ENCODE data around the gene ZBTB42. TPM values are rescaled to one million over a fixed set of nuclear protein-coding genes. Genes with fewer than 3 reads are reported as not detected.
"Not testable (repeated sequence)": the region's sequence is repeated elsewhere in the genome, so short reads cannot be mapped to it uniquely, and the experiment has no call there.

Gene ZBTB42
- total RNA-seq, 2 donors from 2014 or later = 6.6 to 7.0 TPM

DNA sequence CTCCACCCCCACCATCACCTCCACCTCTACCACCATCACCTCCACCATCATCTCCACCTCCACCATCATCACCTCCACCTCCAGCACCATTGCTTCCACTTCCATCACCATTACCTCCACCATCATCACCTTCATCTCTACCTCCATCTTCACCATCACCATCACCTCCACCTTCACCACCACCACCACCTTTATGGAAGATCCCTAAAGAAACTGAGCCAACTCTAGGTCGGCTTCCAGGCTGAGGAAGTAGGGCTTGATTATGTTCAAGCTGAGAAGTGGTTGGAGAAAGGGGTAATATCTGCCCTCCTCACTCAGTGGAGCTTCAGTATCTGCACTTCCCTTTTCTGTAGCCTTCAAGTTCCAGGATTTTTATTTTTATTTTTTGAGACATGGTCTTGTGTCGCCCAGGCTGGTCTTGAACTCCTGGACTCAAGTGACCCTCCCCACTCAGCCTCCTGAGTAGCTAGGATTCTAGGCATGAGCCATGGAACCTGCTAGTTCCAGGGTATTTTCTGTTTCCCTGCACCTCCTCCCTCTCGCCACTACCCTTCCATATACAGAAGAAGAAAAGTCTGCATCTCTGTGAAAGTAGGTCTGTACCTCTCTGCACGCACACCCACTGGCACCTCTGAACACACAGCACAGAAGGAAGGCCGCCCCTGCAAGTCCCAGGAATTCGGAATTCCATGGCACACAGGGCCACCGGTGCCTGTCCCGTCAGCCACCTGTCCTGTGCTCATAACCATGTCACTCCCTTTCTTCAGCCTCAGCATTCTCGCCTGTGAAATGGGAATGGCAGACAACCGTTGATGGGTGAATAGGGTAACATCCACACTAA lies 5.9 kb downstream of the ZBTB42 start:
- Histone ChIP-seq H3K9me3 (no peaks in the 10 kb centered on the region), H3K36me3 (no peaks in the 10 kb centered on the region), H3K27ac (no peak overlapping the region), H3K4me3 (no peak overlapping the region), H3K9ac (ENCODE audit: low read depth in 2 of 2, low read length in 2 of 2) (no peak overlapping the region), H3K4me1 (peaks cover 4% of the 10 kb centered on the region), H3K27me3 (no peaks in the 10 kb centered on the region)
- TF ChIP-seq, protein P1, sequence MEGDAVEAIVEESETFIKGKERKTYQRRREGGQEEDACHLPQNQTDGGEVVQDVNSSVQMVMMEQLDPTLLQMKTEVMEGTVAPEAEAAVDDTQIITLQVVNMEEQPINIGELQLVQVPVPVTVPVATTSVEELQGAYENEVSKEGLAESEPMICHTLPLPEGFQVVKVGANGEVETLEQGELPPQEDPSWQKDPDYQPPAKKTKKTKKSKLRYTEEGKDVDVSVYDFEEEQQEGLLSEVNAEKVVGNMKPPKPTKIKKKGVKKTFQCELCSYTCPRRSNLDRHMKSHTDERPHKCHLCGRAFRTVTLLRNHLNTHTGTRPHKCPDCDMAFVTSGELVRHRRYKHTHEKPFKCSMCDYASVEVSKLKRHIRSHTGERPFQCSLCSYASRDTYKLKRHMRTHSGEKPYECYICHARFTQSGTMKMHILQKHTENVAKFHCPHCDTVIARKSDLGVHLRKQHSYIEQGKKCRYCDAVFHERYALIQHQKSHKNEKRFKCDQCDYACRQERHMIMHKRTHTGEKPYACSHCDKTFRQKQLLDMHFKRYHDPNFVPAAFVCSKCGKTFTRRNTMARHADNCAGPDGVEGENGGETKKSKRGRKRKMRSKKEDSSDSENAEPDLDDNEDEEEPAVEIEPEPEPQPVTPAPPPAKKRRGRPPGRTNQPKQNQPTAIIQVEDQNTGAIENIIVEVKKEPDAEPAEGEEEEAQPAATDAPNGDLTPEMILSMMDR (IDR thresholded peaks at IDR 0.05) = no peak
- DNase-seq = no peak
- intact Hi-C loops (cut with DNase I) = no loop called here

DNA sequence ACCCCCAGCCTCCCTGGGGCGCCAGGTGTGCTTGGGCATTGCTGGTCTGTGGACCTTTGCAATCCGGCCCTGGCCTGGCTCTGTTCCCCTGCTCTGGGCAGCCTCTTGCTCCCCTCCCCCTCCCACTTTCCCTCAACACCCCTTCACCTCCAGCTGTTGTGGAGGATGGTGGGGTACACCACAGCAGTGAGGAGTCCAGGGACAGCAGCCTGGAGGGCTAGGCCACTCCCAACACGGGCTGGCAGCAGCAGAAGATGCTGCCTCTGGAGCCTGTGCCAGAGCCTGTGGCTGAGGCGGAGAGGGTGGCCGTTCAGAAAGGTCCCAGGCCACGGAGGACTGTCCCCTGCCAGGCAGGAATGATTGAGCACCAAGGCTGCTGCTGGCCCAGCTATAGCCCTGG lies 7.6 kb downstream of the ZBTB42 start:
- H3K36me3 ChIP-seq = no peaks in the 10 kb centered on the region
- TF ChIP-seq, protein P1 (IDR thresholded peaks at IDR 0.05) = no peak
- no peaks in the 10 kb centered on the region for H3K9me3 ChIP-seq
- no peak for DNase-seq
- H3K9ac ChIP-seq (ENCODE audit: low read depth in 2 of 2, low read length in 2 of 2) = no peak overlapping the region
- no peaks in the 10 kb centered on the region for H3K27me3 ChIP-seq
- no peak overlapping the region for H3K4me3 ChIP-seq
- H3K4me1 ChIP-seq = no peaks in the 10 kb centered on the region
- intact Hi-C loops (cut with DNase I) = no loop called here
- no peak overlapping the region for H3K27ac ChIP-seq

DNA sequence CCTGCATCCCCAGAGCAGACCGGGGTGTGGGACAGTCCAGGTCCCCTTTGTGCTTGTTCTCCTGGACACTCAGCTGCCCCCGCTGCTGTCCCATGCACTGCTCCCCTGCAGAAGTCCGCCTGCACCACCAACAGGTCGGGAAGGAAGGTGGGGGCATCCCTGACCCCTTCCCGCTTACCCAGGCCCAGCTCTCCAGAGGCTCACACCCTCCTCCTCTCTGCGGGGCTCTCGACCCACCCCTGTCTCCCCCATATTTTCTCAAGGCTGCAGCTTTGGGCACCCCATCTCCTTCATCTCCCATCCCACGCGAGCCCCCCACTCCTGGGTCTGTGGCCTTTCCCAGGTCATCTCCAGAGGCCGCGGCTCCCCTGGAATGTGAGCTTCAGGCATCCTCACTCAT lies 9.4 kb downstream of the ZBTB42 start:
- no peak for DNase-seq
- H3K9ac ChIP-seq (ENCODE audit: low read depth in 2 of 2, low read length in 2 of 2) = no peak overlapping the region
- no peak overlapping the region for H3K4me3 ChIP-seq
- H3K36me3 ChIP-seq = no peaks in the 10 kb centered on the region
- H3K4me1 ChIP-seq = peaks cover 4% of the 10 kb centered on the region
- intact Hi-C loops (cut with DNase I) = no loop called here
- H3K9me3 ChIP-seq = no peaks in the 10 kb centered on the region
- no peaks in the 10 kb centered on the region for H3K27me3 ChIP-seq
- no peak overlapping the region for H3K27ac ChIP-seq
- TF ChIP-seq, protein P1 (IDR thresholded peaks at IDR 0.05) = no peak

DNA sequence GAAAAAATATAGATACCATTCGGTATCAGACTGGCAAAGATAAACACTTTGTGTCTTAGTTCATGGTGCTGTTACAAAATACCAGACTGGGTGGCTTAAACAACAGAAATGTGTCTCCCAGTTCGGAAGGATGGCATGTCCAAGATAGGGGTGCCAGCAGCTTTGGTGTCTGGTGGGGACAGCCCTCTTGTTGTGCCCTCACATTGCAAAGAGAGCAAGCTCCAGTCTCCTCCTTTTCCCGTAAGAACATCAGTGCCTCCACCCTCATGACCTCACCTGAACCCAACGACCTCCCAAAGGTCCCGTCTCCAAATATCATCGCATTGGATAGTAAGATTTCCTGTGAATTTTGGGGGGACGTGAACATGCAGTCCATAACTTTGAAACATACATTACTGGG lies 12.4 kb downstream of the ZBTB42 start:
- H3K4me3 ChIP-seq = no peak overlapping the region
- H3K36me3 ChIP-seq = no peaks in the 10 kb centered on the region
- H3K9me3 ChIP-seq = no peaks in the 10 kb centered on the region
- no peak for DNase-seq
- no peaks in the 10 kb centered on the region for H3K27me3 ChIP-seq
- H3K4me1 ChIP-seq = peaks cover 7% of the 10 kb centered on the region
- TF ChIP-seq, protein P1 (IDR thresholded peaks at IDR 0.05) = no peak
- no peak overlapping the region for H3K27ac ChIP-seq
- intact Hi-C loops (cut with DNase I) = no loop called here
- H3K9ac ChIP-seq (ENCODE audit: low read depth in 2 of 2, low read length in 2 of 2) = no peak overlapping the region

DNA sequence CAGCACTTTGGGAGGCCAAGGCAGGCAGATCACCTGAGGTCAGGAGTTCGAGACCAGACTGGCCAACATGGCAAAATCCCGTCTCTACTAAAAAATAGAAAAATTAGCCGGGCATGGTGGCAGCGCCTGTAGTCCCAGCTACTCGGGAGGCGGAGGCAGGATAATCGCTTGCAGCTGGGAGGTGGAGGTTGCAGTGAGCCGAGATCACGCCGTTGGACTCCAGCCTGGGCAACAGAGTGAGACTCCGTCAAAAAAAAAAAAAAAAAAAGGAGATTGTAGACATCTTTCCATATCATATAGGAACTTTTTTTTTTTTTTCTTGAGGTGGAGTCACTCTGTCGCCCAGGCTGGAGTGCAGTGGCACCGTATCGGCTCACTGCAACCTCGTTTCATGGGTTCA lies 13.8 kb downstream of the ZBTB42 start:
- H3K9me3 ChIP-seq; H3K36me3 ChIP-seq; H3K4me3 ChIP-seq; H3K27me3 ChIP-seq; H3K9ac ChIP-seq (ENCODE audit: low read depth in 2 of 2, low read length in 2 of 2); H3K4me1 ChIP-seq; intact Hi-C loops (cut with DNase I); DNase-seq; H3K27ac ChIP-seq: not testable (repeated sequence)

DNA sequence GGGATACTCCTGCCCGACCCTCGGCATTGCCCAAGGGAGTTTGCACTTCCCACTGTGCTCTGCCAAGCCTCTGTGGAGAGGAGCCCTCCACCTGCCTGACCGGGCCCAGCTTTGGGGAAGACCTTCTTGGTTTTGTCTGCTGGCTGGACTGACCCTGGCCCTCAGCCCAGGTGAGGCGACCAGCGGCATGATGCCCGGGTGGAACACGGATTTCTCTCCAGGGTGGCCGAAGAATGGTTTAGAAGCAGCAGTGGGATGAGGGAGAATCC lies 15.6 kb downstream of the ZBTB42 start:
- peak overlapping the region; percentile 86 for H3K4me3 ChIP-seq
- H3K4me1 ChIP-seq = peaks cover 7% of the 10 kb centered on the region
- H3K9ac ChIP-seq (ENCODE audit: low read depth in 2 of 2, low read length in 2 of 2) = peak overlapping the region; percentile 76 to 96
- no peaks in the 10 kb centered on the region for H3K9me3 ChIP-seq
- H3K36me3 ChIP-seq = no peaks in the 10 kb centered on the region
- H3K27me3 ChIP-seq = no peaks in the 10 kb centered on the region
- DNase-seq = no peak
- TF ChIP-seq, protein P1 (IDR thresholded peaks at IDR 0.05) = no peak
- H3K27ac ChIP-seq = peak overlapping the region; percentile 97
- intact Hi-C loops (cut with DNase I) = no loop called here
